Uterus (tissue), 2 donors: ENCODE measurements around the gene UVSSA.

ENCODE experiments used
- POLR2A ChIP-seq, 2 donors: fragments of 450-650 bp; IDR thresholded peaks; one replicate each; pipeline ENCODE4 v1.6.1; 2016; ENCODE audit warnings: antibody characterized with exemption in 2 of 2, mild to moderate bottlenecking in 1 of 2, moderate library complexity in 1 of 2
- TF ChIP-seq, protein P1 (sequence below), 4 experiments: fragments of 200-600 bp in 2 of 4; fragments of 450-650 bp in 2 of 4; sonication (generic) in 2 of 4; IDR thresholded peaks; one replicate each; pipeline ENCODE4 v1.5.1; 2016 to 2019; ENCODE audit warnings: antibody characterized with exemption in 4 of 4, mild to moderate bottlenecking in 2 of 4, moderate library complexity in 1 of 4

DNA sequence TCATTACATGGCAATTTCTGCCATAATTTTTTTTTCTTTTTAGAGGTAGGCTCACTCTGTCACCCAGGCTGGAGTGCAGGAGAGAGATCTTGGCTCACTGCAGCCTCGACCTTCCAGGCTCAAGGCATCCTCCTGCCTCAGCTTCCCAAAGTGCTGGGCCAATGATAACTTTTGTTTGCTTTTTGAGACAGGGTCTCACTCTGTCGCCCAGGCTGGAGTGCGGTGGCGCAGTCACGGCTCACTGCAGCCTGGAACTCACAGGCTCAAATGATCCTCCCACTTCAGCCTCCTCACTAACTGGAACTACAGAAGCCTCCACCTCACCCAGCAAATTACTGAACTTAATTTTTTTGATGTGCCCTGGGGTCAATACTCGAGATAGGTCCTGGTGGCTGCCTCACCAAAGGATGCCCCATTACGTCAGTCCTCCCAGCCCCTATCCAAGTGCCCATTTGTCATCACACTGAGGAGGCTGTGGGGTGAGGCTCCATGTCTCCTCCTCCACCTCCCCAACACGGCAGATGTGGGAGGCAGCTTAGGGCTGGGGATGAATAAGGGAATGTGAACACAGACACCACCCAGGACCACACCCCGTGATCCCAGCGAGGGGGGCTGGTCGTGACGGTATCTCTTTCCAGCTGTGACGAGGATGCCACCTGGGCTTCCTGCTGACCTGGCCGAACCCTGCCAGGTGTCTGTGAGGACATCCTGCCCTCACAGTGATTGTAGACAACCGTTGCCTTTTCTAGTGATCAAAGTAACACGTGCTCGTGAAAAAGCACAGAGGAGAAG is 71.7 kb downstream of the UVSSA start:
- TF ChIP-seq, protein P1, sequence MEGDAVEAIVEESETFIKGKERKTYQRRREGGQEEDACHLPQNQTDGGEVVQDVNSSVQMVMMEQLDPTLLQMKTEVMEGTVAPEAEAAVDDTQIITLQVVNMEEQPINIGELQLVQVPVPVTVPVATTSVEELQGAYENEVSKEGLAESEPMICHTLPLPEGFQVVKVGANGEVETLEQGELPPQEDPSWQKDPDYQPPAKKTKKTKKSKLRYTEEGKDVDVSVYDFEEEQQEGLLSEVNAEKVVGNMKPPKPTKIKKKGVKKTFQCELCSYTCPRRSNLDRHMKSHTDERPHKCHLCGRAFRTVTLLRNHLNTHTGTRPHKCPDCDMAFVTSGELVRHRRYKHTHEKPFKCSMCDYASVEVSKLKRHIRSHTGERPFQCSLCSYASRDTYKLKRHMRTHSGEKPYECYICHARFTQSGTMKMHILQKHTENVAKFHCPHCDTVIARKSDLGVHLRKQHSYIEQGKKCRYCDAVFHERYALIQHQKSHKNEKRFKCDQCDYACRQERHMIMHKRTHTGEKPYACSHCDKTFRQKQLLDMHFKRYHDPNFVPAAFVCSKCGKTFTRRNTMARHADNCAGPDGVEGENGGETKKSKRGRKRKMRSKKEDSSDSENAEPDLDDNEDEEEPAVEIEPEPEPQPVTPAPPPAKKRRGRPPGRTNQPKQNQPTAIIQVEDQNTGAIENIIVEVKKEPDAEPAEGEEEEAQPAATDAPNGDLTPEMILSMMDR (IDR thresholded peaks at IDR 0.05): no peak
- TF ChIP-seq POLR2A (IDR thresholded peaks at IDR 0.05): no peak
